Smooth muscle cell (in vitro differentiated cells): Measurements from ENCODE around the gene INO80. TPM values are rescaled to one million over a fixed set of nuclear protein-coding genes. Genes with fewer than 3 reads are reported as not detected.

Source experiments
- DNase-seq: peaks from one replicate; lab custom pipeline; 2025; ENCODE audit not compliant: unreplicated experiment; lab: John Stamatoyannopoulos, UW
- H2AFZ ChIP-seq: fragments of 200-600 bp; sonication (generic); 2 replicates; pipeline ENCODE4 v1.6.0; 2016; ENCODE audit warnings: antibody characterized with exemption, low read depth, mild to moderate bottlenecking
- H3F3A ChIP-seq: fragments of 200-600 bp; sonication (generic); 2 replicates; pipeline ENCODE4 v1.6.0; 2017; ENCODE audit warnings: antibody characterized with exemption, low read depth
- H3K27ac ChIP-seq: fragments of 200-600 bp; sonication (generic); 2 replicates; pipeline ENCODE4 v1.5.1; 2016; ENCODE audit warnings: low read depth, mild to moderate bottlenecking
- H3K27me3 ChIP-seq: fragments of 200-600 bp; sonication (generic); 2 replicates; pipeline ENCODE4 v1.6.1; 2016; ENCODE audit warnings: low read depth, mild to moderate bottlenecking
- H3K36me3 ChIP-seq: fragments of 200-600 bp; sonication (generic); 2 replicates; pipeline ENCODE4 v1.5.1; 2016; ENCODE audit warnings: low read depth
- H3K4me1 ChIP-seq: fragments of 200-600 bp; sonication (generic); 2 replicates; pipeline ENCODE4 v1.5.1; 2016; ENCODE audit warnings: low read depth
- H3K4me2 ChIP-seq: fragments of 200-600 bp; sonication (generic); 2 replicates; pipeline ENCODE4 v1.6.0; 2016; ENCODE audit warnings: mild to moderate bottlenecking
- H3K4me3 ChIP-seq: fragments of 200-600 bp; sonication (generic); 2 replicates; pipeline ENCODE4 v1.5.1; 2016; ENCODE audit warnings: mild to moderate bottlenecking
- H3K79me2 ChIP-seq: fragments of 200-600 bp; sonication (generic); 2 replicates; pipeline ENCODE4 v1.6.0; 2016; ENCODE audit warnings: low read depth, mild to moderate bottlenecking
- H3K9ac ChIP-seq: fragments of 200-600 bp; sonication (generic); 2 replicates; pipeline ENCODE4 v1.6.0; 2016; ENCODE audit warnings: low read depth
- H3K9me3 ChIP-seq: fragments of 200-600 bp; sonication (generic); replicated peaks from 2 replicates; pipeline ENCODE4 v1.5.1; 2016; ENCODE audit warnings: low read depth
- H4K20me1 ChIP-seq: fragments of 200-600 bp; sonication (generic); 2 replicates; pipeline ENCODE4 v1.6.0; 2016; ENCODE audit warnings: low read depth
- CTCF ChIP-seq: fragments of 200-600 bp; sonication (generic); IDR thresholded peaks from 2 replicates; pipeline ENCODE4 v1.5.1; 2017; ENCODE audit warnings: borderline replicate concordance, mild to moderate bottlenecking, antibody characterized with exemption; ENCODE audit not compliant: insufficient read depth, poor library complexity, severe bottlenecking
- WGBS: methylation state at CpG from one replicate; pipeline ENCODE4 v1.1.7; 2016; ENCODE audit warnings: low lambda C conversion rate; 5-methylcytosine and 5-hydroxymethylcytosine counted together
- polyA plus RNA-seq: library from polyadenylated mRNA; unstranded; fragments of >200 nt; fragmentation: Nextera tagmentation; extraction: Ambion mirVana; gene quantifications from 2 replicates; pipeline ENCODE4 v1.2.1, GENCODE V29; 2016
- total RNA-seq: library from RNA; depleted of rRNA; stranded (reverse); fragments of >200 nt; gene quantifications from 2 replicates; pipeline ENCODE4 v1.2.3, GENCODE V29; 2014

The INO80 gene
- total and polyA plus RNA-seq, 2 experiments from 2014 or later = 4.4 to 8.3 TPM

- H2AFZ ChIP-seq = no peak overlapping the region
- no peak for DNase-seq
- H3K4me3 ChIP-seq = no peak overlapping the region
- peak overlapping the region; percentile 52 for H3K9ac ChIP-seq
- H3K4me1 ChIP-seq = no peaks in the 10 kb centered on the region
- TF ChIP-seq CTCF = no peak
- no peaks in the 10 kb centered on the region for H3F3A ChIP-seq
- no peaks in the 10 kb centered on the region for H3K9me3 ChIP-seq
- H3K79me2 ChIP-seq = no peaks in the 10 kb centered on the region
- H3K27me3 ChIP-seq = no peaks in the 10 kb centered on the region
- H4K20me1 ChIP-seq = peaks cover 4% of the 10 kb centered on the region
- peak overlapping the region; percentile 86 for H3K27ac ChIP-seq
- no peak overlapping the region for H3K4me2 ChIP-seq
- H3K36me3 ChIP-seq = peaks cover 21% of the 10 kb centered on the region
- WGBS = 58% methylated on average over 4 of the region's 4 CpGs
Observed at GRCh38 chr15:40984964-40985363, 131.1 kb downstream of the INO80 start.

- 94% methylated on average over 5 of the region's 5 CpGs for WGBS
- Histone ChIP-seq H3K9ac (peak overlapping the region; percentile 20), H2AFZ (no peak overlapping the region), H3K79me2 (no peaks in the 10 kb centered on the region), H3K4me2 (no peak overlapping the region), H3K27me3 (no peaks in the 10 kb centered on the region), H3K27ac (peak overlapping the region; percentile 70), H4K20me1 (peaks cover 4% of the 10 kb centered on the region), H3K36me3 (peaks cover 21% of the 10 kb centered on the region), H3K9me3 (no peaks in the 10 kb centered on the region), H3K4me1 (no peaks in the 10 kb centered on the region), H3F3A (no peaks in the 10 kb centered on the region), H3K4me3 (no peak overlapping the region)
- no peak for TF ChIP-seq CTCF
- DNase-seq = no peak
Observed at GRCh38 chr15:40984406-40984805, 131.7 kb downstream of the INO80 start.

GRCh38 chr15:40982855-40983254, 133.2 kb downstream of the INO80 start:
- no peaks in the 10 kb centered on the region for H3K79me2 ChIP-seq
- H3K4me3 ChIP-seq = no peak overlapping the region
- no peak overlapping the region for H2AFZ ChIP-seq
- H4K20me1 ChIP-seq = no peaks in the 10 kb centered on the region
- peaks cover 21% of the 10 kb centered on the region for H3K36me3 ChIP-seq
- no peaks in the 10 kb centered on the region for H3F3A ChIP-seq
- no peaks in the 10 kb centered on the region for H3K27me3 ChIP-seq
- H3K4me1 ChIP-seq = no peaks in the 10 kb centered on the region
- H3K9ac ChIP-seq = no peak overlapping the region
- H3K9me3 ChIP-seq = no peaks in the 10 kb centered on the region
- TF ChIP-seq CTCF = no peak
- no peak for DNase-seq
- H3K27ac ChIP-seq = no peak overlapping the region
- 85% methylated on average over 13 of the region's 13 CpGs for WGBS
- H3K4me2 ChIP-seq = no peak overlapping the region

- no peaks in the 10 kb centered on the region for H3F3A ChIP-seq
- no peaks in the 10 kb centered on the region for H3K9me3 ChIP-seq
- H2AFZ ChIP-seq = no peak overlapping the region
- no peaks in the 10 kb centered on the region for H3K27me3 ChIP-seq
- H3K27ac ChIP-seq = no peak overlapping the region
- TF ChIP-seq CTCF = no peak
- no peaks in the 10 kb centered on the region for H3K4me1 ChIP-seq
- no peaks in the 10 kb centered on the region for H4K20me1 ChIP-seq
- H3K4me3 ChIP-seq = no peak overlapping the region
- peaks cover 12% of the 10 kb centered on the region for H3K36me3 ChIP-seq
- no peak overlapping the region for H3K9ac ChIP-seq
- whole genome bisulfite sequencing = 92% methylated on average over 3 of the region's 3 CpGs
- H3K4me2 ChIP-seq = no peak overlapping the region
- DNase-seq = no peak
- H3K79me2 ChIP-seq = no peaks in the 10 kb centered on the region
Observed at GRCh38 chr15:40981186-40981585, 134.9 kb downstream of the INO80 start.
